GM21515 (cell line): ENCODE measurements around the gene CAMTA1.

Experiments
- ATAC-seq: cut with Tn5 transposase; IDR thresholded peaks from one replicate; pipeline ENCODE4 v1.9.1; 2021; ENCODE audit not compliant: unreplicated experiment

CAMTA1 gene

GRCh38 chr1:7716506-7716905, 931.3 kb downstream of the CAMTA1 start:
- no peak for ATAC-seq

- no peak for ATAC-seq
Observed at GRCh38 chr1:7717748-7718368, 932.6 kb downstream of the CAMTA1 start.

- no peak for ATAC-seq
Observed at GRCh38 chr1:7719468-7720094, 934.3 kb downstream of the CAMTA1 start.

GRCh38 chr1:7721940-7722669, 936.9 kb downstream of the CAMTA1 start:
- no peak for ATAC-seq

GRCh38 chr1:7722670-7723012, 937.4 kb downstream of the CAMTA1 start:
- ATAC-seq, result no peak

- ATAC-seq, result no peak
Observed at GRCh38 chr1:7726623-7727022, 941.4 kb downstream of the CAMTA1 start.

- no peak for ATAC-seq
Observed at GRCh38 chr1:7727809-7728471, 942.7 kb downstream of the CAMTA1 start.

- no peak for ATAC-seq
Observed at GRCh38 chr1:7729761-7730160, 944.5 kb downstream of the CAMTA1 start.

GRCh38 chr1:7732331-7732730, 947.1 kb downstream of the CAMTA1 start:
- no peak for ATAC-seq

- ATAC-seq, result no peak
Observed at GRCh38 chr1:7733276-7733675, 948.0 kb downstream of the CAMTA1 start.

GRCh38 chr1:7738044-7738443, 952.8 kb downstream of the CAMTA1 start:
- no peak for ATAC-seq

- no peak for ATAC-seq
Observed at GRCh38 chr1:7743346-7743745, 958.1 kb downstream of the CAMTA1 start.

- no peak for ATAC-seq
Observed at GRCh38 chr1:7744882-7745281, 959.6 kb downstream of the CAMTA1 start.

- ATAC-seq, result no peak
Observed at GRCh38 chr1:7745783-7746182, 960.5 kb downstream of the CAMTA1 start.

- ATAC-seq, result no peak
Observed at GRCh38 chr1:7747605-7748004, 962.4 kb downstream of the CAMTA1 start.

GRCh38 chr1:7749126-7749525, 963.9 kb downstream of the CAMTA1 start:
- no peak for ATAC-seq

GRCh38 chr1:7751174-7751573, 965.9 kb downstream of the CAMTA1 start:
- no peak for ATAC-seq

GRCh38 chr1:7752512-7753417, 967.5 kb downstream of the CAMTA1 start:
- no peak for ATAC-seq

GRCh38 chr1:7753641-7754040, 968.4 kb downstream of the CAMTA1 start:
- ATAC-seq, result no peak

- no peak for ATAC-seq
Observed at GRCh38 chr1:7754234-7754633, 969.0 kb downstream of the CAMTA1 start.

- no peak for ATAC-seq
Observed at GRCh38 chr1:7755448-7755847, 970.2 kb downstream of the CAMTA1 start.
